GM19397 (cell line): ENCODE measurements around the gene CDC45.

ENCODE experiments used
- ATAC-seq: cut with Tn5 transposase; IDR thresholded peaks from one replicate; pipeline ENCODE4 v1.9.1; 2021; ENCODE audit warnings: mild to moderate bottlenecking, moderate library complexity; ENCODE audit not compliant: unreplicated experiment

CDC45 gene

DNA sequence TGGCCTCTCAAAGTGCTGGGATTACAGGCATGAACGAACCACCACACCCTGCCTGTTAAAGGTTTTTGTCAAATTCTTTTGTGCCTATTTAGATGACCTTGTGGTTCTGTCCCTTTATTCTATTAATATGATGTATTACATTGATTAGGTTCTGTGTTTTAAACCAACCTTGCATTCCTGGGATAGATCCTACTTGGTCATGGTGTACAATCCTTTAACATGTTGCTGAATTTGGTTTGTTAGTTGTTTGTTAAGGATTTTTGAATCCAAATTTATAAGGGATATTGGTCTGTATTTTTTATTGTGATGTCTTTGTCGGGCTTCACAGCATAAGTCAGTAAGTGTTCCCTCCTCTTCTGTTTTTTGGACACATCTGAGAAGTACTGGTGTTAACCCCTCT, 73.5 kb downstream of the CDC45 start:
- ATAC-seq: no peak

- no peak for ATAC-seq
Measured at GRCh38 chr22:19554834-19555404, 75.2 kb downstream of the CDC45 start.

DNA sequence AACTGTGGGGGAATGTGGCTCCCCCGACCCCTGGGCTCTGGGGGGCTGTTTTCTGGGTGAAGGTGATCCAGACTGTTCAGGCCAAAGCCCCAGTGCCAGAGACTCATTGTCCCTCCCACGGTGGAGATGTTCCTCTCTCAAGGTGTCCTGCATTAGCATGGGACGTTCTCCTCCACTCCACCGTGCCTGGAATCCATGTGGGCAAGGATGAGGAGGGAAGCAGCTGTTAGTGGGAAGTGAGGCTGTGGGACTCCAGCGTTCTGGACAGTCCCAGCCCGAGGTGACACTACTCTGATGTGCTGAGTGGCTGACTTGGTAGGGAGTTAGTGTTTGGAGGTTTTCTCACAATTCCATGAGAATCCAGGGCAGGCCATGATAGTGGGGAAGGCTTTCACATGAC, 75.9 kb downstream of the CDC45 start:
- ATAC-seq: no peak

DNA sequence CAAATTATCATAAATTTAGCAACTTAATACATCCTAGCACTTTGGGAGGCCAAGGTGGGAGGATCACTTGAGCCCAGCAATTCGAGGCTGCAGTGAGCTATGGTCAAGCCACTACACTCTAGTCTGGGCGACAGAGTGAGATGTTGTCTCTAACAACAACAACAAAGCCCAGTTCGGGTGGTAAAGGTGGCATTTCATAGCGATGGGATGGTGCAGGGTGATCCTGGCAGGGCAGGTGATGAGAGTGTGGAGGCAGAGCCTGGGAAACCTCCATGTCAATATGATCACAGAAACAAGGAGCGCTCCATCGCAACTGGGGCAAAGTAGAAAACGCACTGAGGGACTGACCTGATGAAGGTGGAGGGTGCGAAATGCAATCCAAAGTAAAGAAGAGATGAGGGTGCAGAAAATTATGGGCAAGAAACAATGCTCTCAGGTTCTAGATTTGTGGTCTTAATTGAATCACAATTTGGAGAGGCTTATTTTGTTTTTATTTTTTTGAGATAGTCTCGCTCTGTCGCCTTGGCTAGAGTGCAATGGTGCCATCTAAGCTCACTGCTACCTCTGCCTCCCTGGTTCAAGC, 77.3 kb downstream of the CDC45 start:
- ATAC-seq: no peak

GRCh38 chr22:19559324-19559811, 79.6 kb downstream of the CDC45 start:
- no peak for ATAC-seq

GRCh38 chr22:19559956-19560355, 80.2 kb downstream of the CDC45 start:
- no peak for ATAC-seq

GRCh38 chr22:19565382-19566278, 85.9 kb downstream of the CDC45 start:
- ATAC-seq: no peak

- ATAC-seq: no peak
Measured at GRCh38 chr22:19566279-19567156, 86.8 kb downstream of the CDC45 start.

GRCh38 chr22:19567157-19568009, 87.7 kb downstream of the CDC45 start:
- ATAC-seq: no peak

GRCh38 chr22:19568337-19569275, 88.9 kb downstream of the CDC45 start:
- no peak for ATAC-seq

DNA sequence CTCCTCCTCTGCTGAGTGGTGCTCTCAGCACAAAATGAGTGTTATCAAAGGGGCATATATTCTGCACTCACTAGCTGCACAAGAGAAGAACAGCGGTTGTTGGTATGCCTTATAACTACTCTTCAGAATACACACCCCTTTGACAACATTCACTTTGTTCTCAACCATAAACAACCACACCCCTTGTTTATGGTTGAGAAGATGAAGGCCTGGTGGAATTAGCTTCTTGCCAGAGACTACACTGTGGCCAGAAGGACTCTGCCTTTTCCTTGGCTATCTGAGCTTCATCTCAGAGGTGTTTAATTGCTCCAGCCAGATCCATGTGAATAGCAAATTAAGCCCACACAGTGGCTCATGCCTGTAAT, 89.5 kb downstream of the CDC45 start:
- no peak for ATAC-seq

DNA sequence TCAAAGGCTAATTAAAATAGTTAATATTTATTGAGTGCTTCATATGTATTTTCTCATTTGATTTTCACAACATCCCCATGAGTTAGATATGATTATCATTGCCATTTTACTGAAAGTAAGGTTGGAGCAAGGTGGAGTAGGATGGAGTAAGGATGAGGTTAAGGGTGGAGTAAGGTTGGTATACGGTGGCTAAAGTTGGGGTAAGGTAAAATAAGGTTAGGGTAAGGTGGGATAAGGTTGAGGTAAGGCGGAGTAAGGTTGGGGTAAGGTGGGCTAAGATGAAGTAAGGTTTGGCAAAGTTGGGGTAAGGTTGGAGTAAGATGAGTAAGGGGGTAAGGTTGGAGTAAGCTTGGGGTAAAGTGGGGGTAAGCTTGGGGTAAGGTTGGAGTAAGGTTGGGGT, 90.3 kb downstream of the CDC45 start:
- ATAC-seq: no peak
